RWPE2 (cell line): ENCODE measurements around the gene CARHSP1.

Experiments
- ATAC-seq: fragments of 200-7000 bp; cut with Tn5 transposase; 3 replicates; pipeline ENCODE4 v1.9.1; 2021; ENCODE audit warnings: low read depth
- DNase-seq: peaks from one replicate; pipeline ENCODE4 v3.0.0-alpha.2; 2020; ENCODE audit warnings: low spot score
- H3K27ac ChIP-seq: fragments of 450-650 bp; 2 replicates; pipeline ENCODE4 v1.5.1; 2017; ENCODE audit warnings: mild to moderate bottlenecking; ENCODE audit not compliant: poor library complexity, severe bottlenecking
- H3K27me3 ChIP-seq: fragments of 250-450 bp; sonication (Bioruptor Pico); 2 replicates; pipeline ENCODE4 v1.5.1; 2021; ENCODE audit warnings: mild to moderate bottlenecking, moderate library complexity; ENCODE audit not compliant: insufficient read depth, poor library complexity, severe bottlenecking
- H3K36me3 ChIP-seq: fragments of 250-450 bp; sonication (Bioruptor Pico); 2 replicates; pipeline ENCODE4 v1.5.1; 2020; ENCODE audit warnings: low read depth, mild to moderate bottlenecking, moderate library complexity
- H3K4me1 ChIP-seq: fragments of 250-450 bp; sonication (Bioruptor Pico); 2 replicates; pipeline ENCODE4 v1.5.1; 2021; ENCODE audit warnings: mild to moderate bottlenecking, moderate library complexity; ENCODE audit not compliant: insufficient read depth, poor library complexity, severe bottlenecking
- H3K4me3 ChIP-seq: fragments of 250-450 bp; sonication (Bioruptor Pico); 2 replicates; pipeline ENCODE4 v1.5.1; 2021; ENCODE audit warnings: mild to moderate bottlenecking, moderate library complexity; ENCODE audit not compliant: severe bottlenecking
- H3K9me3 ChIP-seq: fragments of 250-450 bp; sonication (Bioruptor Pico); 2 replicates; pipeline ENCODE4 v1.5.1; 2021; ENCODE audit warnings: mild to moderate bottlenecking, moderate library complexity; ENCODE audit not compliant: severe bottlenecking
- TF ChIP-seq, protein P1 (sequence below): fragments of 450-650 bp; IDR thresholded peaks from one replicate; pipeline ENCODE4 v1.5.1; 2017; ENCODE audit warnings: mild to moderate bottlenecking, moderate library complexity; ENCODE audit not compliant: poor library complexity, severe bottlenecking

CARHSP1 gene

DNA sequence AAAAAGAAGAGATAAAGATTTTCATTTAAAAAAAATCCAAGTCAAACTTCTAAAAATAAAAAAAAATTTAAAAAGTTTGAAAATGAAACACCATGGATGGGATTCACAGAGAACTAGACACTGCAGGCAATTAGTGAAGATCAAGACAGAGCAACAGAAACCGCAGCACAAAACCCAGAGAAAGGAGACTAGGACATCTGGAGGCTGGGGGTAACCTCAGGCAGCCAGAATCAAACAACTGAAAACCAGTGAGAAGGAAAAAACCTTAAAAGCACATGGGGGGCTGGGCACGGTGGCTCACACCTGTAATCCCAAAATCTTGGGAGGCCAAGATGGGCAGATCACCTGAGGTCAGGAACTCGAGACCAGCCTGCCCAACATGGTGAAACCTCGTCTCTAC lies 44.0 kb upstream of the CARHSP1 start:
- Histone ChIP-seq H3K4me1 (no peaks in the 10 kb centered on the region), H3K36me3 (peaks cover 95% of the 10 kb centered on the region), H3K27ac (no peak overlapping the region), H3K4me3 (no peak overlapping the region), H3K27me3 (no peaks in the 10 kb centered on the region), H3K9me3 (no peaks in the 10 kb centered on the region)
- DNase-seq (no peak), ATAC-seq (no peak)
- TF ChIP-seq, protein P1, sequence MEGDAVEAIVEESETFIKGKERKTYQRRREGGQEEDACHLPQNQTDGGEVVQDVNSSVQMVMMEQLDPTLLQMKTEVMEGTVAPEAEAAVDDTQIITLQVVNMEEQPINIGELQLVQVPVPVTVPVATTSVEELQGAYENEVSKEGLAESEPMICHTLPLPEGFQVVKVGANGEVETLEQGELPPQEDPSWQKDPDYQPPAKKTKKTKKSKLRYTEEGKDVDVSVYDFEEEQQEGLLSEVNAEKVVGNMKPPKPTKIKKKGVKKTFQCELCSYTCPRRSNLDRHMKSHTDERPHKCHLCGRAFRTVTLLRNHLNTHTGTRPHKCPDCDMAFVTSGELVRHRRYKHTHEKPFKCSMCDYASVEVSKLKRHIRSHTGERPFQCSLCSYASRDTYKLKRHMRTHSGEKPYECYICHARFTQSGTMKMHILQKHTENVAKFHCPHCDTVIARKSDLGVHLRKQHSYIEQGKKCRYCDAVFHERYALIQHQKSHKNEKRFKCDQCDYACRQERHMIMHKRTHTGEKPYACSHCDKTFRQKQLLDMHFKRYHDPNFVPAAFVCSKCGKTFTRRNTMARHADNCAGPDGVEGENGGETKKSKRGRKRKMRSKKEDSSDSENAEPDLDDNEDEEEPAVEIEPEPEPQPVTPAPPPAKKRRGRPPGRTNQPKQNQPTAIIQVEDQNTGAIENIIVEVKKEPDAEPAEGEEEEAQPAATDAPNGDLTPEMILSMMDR: no peak

DNA sequence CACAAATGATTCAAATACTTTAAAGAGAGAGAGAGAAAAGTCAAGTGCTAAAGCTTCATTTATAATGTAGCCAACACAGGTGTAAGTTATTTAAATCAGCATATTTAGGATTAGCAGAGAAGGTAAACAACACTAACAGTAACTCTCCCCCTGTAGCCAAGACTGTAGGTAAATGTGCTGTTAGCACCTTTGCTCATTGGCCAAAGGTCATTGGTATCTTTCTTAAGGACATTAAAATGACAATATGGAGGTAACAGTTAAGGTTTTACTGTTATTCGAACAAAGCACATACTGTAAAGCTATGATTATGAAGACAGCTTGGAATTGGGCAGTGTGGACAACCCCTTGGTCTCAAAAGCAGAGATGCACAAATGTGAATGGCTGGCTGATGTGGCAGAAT lies 42.0 kb upstream of the CARHSP1 start:
- ATAC-seq (no peak), DNase-seq (no peak)
- H3K36me3 ChIP-seq: peaks cover 95% of the 10 kb centered on the region
- H3K4me1 ChIP-seq: no peaks in the 10 kb centered on the region
- no peak overlapping the region for H3K27ac ChIP-seq
- H3K27me3 ChIP-seq: no peaks in the 10 kb centered on the region
- H3K4me3 ChIP-seq: no peak overlapping the region
- H3K9me3 ChIP-seq: no peaks in the 10 kb centered on the region
- TF ChIP-seq, protein P1: no peak

DNA sequence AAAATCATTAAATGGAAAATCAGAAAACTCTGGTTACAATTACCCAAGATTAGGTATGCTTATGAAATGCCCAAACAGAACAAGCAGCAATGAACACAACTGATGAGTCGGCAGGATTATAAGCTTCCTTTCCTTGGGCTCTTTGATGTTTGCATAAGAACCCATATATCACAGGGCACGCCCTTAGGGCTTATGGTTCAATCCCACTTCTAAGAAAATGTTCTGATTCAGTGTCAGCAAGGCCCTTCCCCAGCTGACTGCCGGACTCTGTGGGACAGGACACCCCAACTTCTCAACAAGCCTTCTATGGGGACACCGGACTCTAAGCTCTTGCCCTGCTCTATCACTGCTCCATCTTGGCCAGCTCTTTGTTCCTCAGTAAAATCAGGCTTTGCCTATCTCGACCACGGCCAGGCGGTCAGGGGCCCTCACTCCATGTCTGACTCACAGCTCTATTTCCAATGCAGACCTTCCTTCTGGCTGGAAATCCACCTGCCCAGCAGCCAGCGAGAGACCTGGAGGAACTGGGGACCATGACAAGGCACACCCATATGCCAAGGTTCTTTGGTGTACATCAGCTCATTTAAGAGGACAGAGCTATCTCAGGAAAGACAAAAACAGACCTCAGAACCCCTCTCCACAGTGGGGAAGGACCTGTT lies 40.1 kb upstream of the CARHSP1 start:
- Histone ChIP-seq H3K27ac (no peak overlapping the region), H3K4me1 (no peaks in the 10 kb centered on the region), H3K36me3 (peaks cover 94% of the 10 kb centered on the region), H3K4me3 (no peak overlapping the region), H3K27me3 (no peaks in the 10 kb centered on the region), H3K9me3 (no peaks in the 10 kb centered on the region)
- TF ChIP-seq, protein P1: no peak
- ATAC-seq (peak; percentile 47), DNase-seq (no peak)

DNA sequence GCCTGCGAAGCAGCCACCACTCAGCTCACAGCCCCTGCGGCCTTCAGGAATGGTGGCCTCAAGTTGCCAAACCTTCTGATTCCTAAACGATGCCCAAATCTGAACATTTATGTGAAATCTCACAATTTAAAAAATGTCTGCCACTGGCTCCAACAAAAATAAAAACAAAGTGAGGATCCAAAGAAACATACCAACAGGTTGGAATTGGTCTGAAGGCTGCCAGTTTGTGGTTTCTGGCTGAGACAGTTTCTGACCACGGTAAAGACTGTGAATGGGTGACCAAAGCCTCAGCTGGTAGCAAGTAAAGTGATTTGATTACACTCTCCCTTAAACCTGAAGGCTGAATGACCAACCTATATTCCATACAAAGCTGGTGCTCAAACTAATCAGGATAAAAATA lies 38.3 kb upstream of the CARHSP1 start:
- Histone ChIP-seq H3K4me3 (no peak overlapping the region), H3K4me1 (no peaks in the 10 kb centered on the region), H3K9me3 (no peaks in the 10 kb centered on the region), H3K27me3 (no peaks in the 10 kb centered on the region), H3K27ac (no peak overlapping the region), H3K36me3 (peaks cover 93% of the 10 kb centered on the region)
- TF ChIP-seq, protein P1: no peak
- ATAC-seq (no peak), DNase-seq (no peak)

DNA sequence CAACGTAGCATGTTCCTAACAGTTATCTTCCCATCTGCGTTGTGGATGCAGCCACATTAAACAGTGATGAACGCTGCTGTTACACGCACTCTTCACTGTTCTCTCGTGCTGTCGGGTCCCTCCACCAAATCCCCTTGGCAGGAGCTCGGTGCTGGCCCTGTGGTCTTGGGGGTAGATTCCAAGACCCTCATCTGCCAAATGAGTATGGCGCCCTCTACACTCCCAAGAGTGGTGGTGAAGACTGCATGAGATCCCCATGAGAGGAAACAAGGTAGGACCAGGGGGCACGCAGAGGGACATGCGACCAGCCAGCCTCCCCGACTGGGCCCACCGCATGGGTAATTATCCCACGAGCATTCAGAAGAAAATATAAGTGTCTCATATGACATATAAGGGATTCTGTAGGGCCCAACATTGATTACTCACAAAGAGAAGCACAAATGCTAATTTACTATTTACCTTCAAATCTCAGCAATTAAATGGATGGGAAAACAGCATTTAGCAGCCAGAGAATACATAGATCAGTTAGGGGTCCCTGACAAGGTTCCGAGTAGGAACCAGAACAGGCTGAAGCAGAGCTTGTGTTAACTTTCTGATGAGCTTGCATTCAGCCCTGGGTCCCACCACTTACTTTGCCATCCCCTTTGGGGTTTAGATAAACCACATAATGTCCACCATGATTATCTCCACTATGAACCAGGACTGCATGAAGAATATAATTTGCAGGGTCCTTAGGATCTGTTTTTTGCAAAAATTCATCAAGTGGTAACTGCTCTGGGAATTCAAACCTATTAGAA lies 37.2 kb upstream of the CARHSP1 start:
- no peaks in the 10 kb centered on the region for H3K9me3 ChIP-seq
- peaks cover 95% of the 10 kb centered on the region for H3K36me3 ChIP-seq
- no peak overlapping the region for H3K4me3 ChIP-seq
- no peaks in the 10 kb centered on the region for H3K4me1 ChIP-seq
- ATAC-seq: no peak
- no peak for DNase-seq
- H3K27ac ChIP-seq: no peak overlapping the region
- TF ChIP-seq, protein P1: no peak
- H3K27me3 ChIP-seq: no peaks in the 10 kb centered on the region
